Loucy (cell line): ENCODE results near the gene RNASE11.

Experiments
- H2AFZ ChIP-seq: fragments of 200-600 bp; sonication (generic); 2 replicates; pipeline ENCODE4 v1.6.0; 2016; ENCODE audit warnings: antibody characterized with exemption, mild to moderate bottlenecking, low read length, moderate library complexity
- H3F3A ChIP-seq: fragments of 200-600 bp; 2 replicates; pipeline ENCODE4 v1.6.0; 2016; ENCODE audit warnings: antibody characterized with exemption, low read depth, mild to moderate bottlenecking
- H3K27me3 ChIP-seq: fragments of 200-600 bp; sonication (generic); 2 replicates; pipeline ENCODE4 v1.6.1; 2014; ENCODE audit warnings: low read length, mild to moderate bottlenecking; ENCODE audit not compliant: insufficient read depth, poor library complexity, severe bottlenecking
- H3K36me3 ChIP-seq: fragments of 200-600 bp; sonication (generic); 2 replicates; pipeline ENCODE4 v1.6.1; 2016; ENCODE audit warnings: low read length; ENCODE audit not compliant: insufficient read depth
- H3K4me1 ChIP-seq: fragments of 200-600 bp; sonication (generic); 2 replicates; pipeline ENCODE4 v1.5.1; 2014; ENCODE audit warnings: low read length, mild to moderate bottlenecking; ENCODE audit not compliant: insufficient read depth, poor library complexity, severe bottlenecking
- H3K4me2 ChIP-seq: fragments of 200-600 bp; sonication (generic); 2 replicates; pipeline ENCODE4 v1.6.0; 2014; ENCODE audit warnings: antibody characterized with exemption, low read length, low read depth, mild to moderate bottlenecking; ENCODE audit not compliant: poor library complexity, severe bottlenecking
- H3K4me3 ChIP-seq: fragments of 200-600 bp; sonication (generic); 2 replicates; pipeline ENCODE4 v1.5.1; 2014; ENCODE audit warnings: low read length, mild to moderate bottlenecking, mixed read lengths; ENCODE audit not compliant: poor library complexity, severe bottlenecking
- H3K79me2 ChIP-seq: fragments of 200-600 bp; sonication (generic); 2 replicates; pipeline ENCODE4 v1.6.1; 2014; ENCODE audit warnings: low read length; ENCODE audit not compliant: insufficient read depth
- H3K9ac ChIP-seq: fragments of 200-600 bp; sonication (generic); 2 replicates; pipeline ENCODE4 v1.6.0; 2014; ENCODE audit warnings: mild to moderate bottlenecking, low read depth, low read length, moderate library complexity; ENCODE audit not compliant: poor library complexity, severe bottlenecking
- H3K9me2 ChIP-seq: fragments of 200-600 bp; sonication (generic); replicated peaks from 2 replicates; pipeline ENCODE4 v1.6.1; 2016; ENCODE audit warnings: low read depth, low read length, mixed read lengths
- H3K9me3 ChIP-seq: fragments of 200-600 bp; sonication (generic); 2 replicates; pipeline ENCODE4 v1.6.1; 2014; ENCODE audit warnings: mild to moderate bottlenecking, antibody characterized with exemption, low read length, low read depth; ENCODE audit not compliant: insufficient read depth
- H4K20me1 ChIP-seq: fragments of 200-600 bp; sonication (generic); 2 replicates; pipeline ENCODE4 v1.6.0; 2014; ENCODE audit warnings: antibody characterized with exemption, low read length, mild to moderate bottlenecking; ENCODE audit not compliant: insufficient read depth, poor library complexity, severe bottlenecking
- EZH2phosphoT487 ChIP-seq: fragments of 200-600 bp; IDR thresholded peaks from 2 replicates; pipeline ENCODE4 v1.6.1; 2018; ENCODE audit warnings: antibody characterized with exemption, mild to moderate bottlenecking, moderate library complexity, borderline replicate concordance
- TF ChIP-seq, protein P1 (sequence below): fragments of 200-600 bp; sonication (generic); conservative IDR thresholded peaks from 2 replicates; pipeline ENCODE4 v1.5.1; 2014; ENCODE audit warnings: mild to moderate bottlenecking, antibody characterized with exemption, low read length

The RNASE11 gene

DNA sequence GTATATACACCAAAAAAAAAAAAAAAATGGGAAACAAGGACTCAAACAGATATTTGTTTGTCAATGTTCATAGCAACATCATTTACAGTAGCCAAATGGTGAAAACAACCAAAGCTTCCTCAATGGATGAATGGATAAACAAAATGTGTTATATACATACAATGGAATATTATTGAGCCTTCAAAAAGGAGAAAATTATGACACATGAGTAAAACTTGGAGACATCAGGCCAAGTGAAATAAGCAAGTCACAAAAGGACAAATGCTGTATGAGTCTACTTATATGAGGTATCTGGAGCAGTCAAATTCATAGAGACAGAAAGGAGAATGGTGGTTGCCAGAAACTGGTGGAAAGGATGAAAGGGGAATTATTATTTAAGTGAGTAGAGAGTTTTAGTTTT is 34.8 kb downstream of the RNASE11 start:
- Histone ChIP-seq H3K4me1 (no peaks in the 10 kb centered on the region), H2AFZ (no peak overlapping the region), H3K4me2 (no peak overlapping the region), H3K9me2 (no peaks in the 10 kb centered on the region), H3K9me3 (no peaks in the 10 kb centered on the region), H3K9ac (no peak overlapping the region), H3K36me3 (no peaks in the 10 kb centered on the region), H3K4me3 (no peak overlapping the region), H3F3A (no peaks in the 10 kb centered on the region), H4K20me1 (no peaks in the 10 kb centered on the region), H3K27me3 (no peaks in the 10 kb centered on the region), H3K79me2 (no peaks in the 10 kb centered on the region)
- TF ChIP-seq EZH2phosphoT487: no peak
- TF ChIP-seq, protein P1, sequence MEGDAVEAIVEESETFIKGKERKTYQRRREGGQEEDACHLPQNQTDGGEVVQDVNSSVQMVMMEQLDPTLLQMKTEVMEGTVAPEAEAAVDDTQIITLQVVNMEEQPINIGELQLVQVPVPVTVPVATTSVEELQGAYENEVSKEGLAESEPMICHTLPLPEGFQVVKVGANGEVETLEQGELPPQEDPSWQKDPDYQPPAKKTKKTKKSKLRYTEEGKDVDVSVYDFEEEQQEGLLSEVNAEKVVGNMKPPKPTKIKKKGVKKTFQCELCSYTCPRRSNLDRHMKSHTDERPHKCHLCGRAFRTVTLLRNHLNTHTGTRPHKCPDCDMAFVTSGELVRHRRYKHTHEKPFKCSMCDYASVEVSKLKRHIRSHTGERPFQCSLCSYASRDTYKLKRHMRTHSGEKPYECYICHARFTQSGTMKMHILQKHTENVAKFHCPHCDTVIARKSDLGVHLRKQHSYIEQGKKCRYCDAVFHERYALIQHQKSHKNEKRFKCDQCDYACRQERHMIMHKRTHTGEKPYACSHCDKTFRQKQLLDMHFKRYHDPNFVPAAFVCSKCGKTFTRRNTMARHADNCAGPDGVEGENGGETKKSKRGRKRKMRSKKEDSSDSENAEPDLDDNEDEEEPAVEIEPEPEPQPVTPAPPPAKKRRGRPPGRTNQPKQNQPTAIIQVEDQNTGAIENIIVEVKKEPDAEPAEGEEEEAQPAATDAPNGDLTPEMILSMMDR: no peak

GRCh38 chr14:20551606-20552005 is 36.2 kb downstream of the RNASE11 start:
- Histone ChIP-seq H3K9me2 (no peaks in the 10 kb centered on the region), H3K27me3 (no peaks in the 10 kb centered on the region), H3K36me3 (no peaks in the 10 kb centered on the region), H3F3A (no peaks in the 10 kb centered on the region), H2AFZ (no peak overlapping the region), H3K4me3 (no peak overlapping the region), H3K79me2 (no peaks in the 10 kb centered on the region), H3K4me2 (no peak overlapping the region), H4K20me1 (no peaks in the 10 kb centered on the region), H3K9ac (no peak overlapping the region), H3K4me1 (no peaks in the 10 kb centered on the region), H3K9me3 (no peaks in the 10 kb centered on the region)
- TF ChIP-seq, protein P1: no peak
- no peak for TF ChIP-seq EZH2phosphoT487

GRCh38 chr14:20550926-20551325 is 36.9 kb downstream of the RNASE11 start:
- H3K36me3 ChIP-seq: no peaks in the 10 kb centered on the region
- no peaks in the 10 kb centered on the region for H4K20me1 ChIP-seq
- no peak overlapping the region for H3K4me3 ChIP-seq
- TF ChIP-seq, protein P1: no peak
- TF ChIP-seq EZH2phosphoT487: no peak
- no peaks in the 10 kb centered on the region for H3K27me3 ChIP-seq
- H3K9ac ChIP-seq: no peak overlapping the region
- no peaks in the 10 kb centered on the region for H3K9me2 ChIP-seq
- no peaks in the 10 kb centered on the region for H3K79me2 ChIP-seq
- H3K9me3 ChIP-seq: no peaks in the 10 kb centered on the region
- H3F3A ChIP-seq: no peaks in the 10 kb centered on the region
- no peak overlapping the region for H2AFZ ChIP-seq
- no peak overlapping the region for H3K4me2 ChIP-seq
- no peaks in the 10 kb centered on the region for H3K4me1 ChIP-seq
